Neural progenitor cell (in vitro differentiated cells): Measurements from ENCODE around the gene MSRB1. TPM values are rescaled to one million over a fixed set of nuclear protein-coding genes. Genes with fewer than 3 reads are reported as not detected.

ENCODE experiments used
- DNase-seq: peaks from one replicate; pipeline ENCODE4 v3.0.0-alpha.2; 2016; ENCODE audit warnings: low spot score
- H2AFZ ChIP-seq: fragments of 200-600 bp; sonication (generic); replicated peaks from 2 replicates; pipeline ENCODE4 v1.6.1; 2016; ENCODE audit warnings: antibody characterized with exemption
- H3F3A ChIP-seq: fragments of 200-600 bp; sonication (generic); 2 replicates; pipeline ENCODE4 v1.6.1; 2016; ENCODE audit warnings: antibody characterized with exemption, low read depth
- H3K27ac ChIP-seq: fragments of 200-600 bp; sonication (generic); 2 replicates; pipeline ENCODE4 v1.5.1; 2016; ENCODE audit warnings: mild to moderate bottlenecking
- H3K27me3 ChIP-seq: fragments of 200-600 bp; sonication (generic); 2 replicates; pipeline ENCODE4 v1.6.1; 2016; ENCODE audit warnings: mild to moderate bottlenecking, moderate library complexity
- H3K36me3 ChIP-seq: fragments of 200-600 bp; sonication (generic); 2 replicates; pipeline ENCODE4 v1.5.1; 2016
- H3K4me1 ChIP-seq: fragments of 200-600 bp; sonication (generic); 2 replicates; pipeline ENCODE4 v1.6.1; 2016; ENCODE audit warnings: mixed run types
- H3K4me2 ChIP-seq: fragments of 200-600 bp; sonication (generic); 2 replicates; pipeline ENCODE4 v1.6.1; 2016
- H3K4me3 ChIP-seq: fragments of 200-600 bp; sonication (generic); 2 replicates; pipeline ENCODE4 v1.5.1; 2016
- H3K79me2 ChIP-seq: fragments of 200-600 bp; sonication (generic); 2 replicates; pipeline ENCODE4 v1.6.1; 2016; ENCODE audit warnings: low read depth
- H3K9ac ChIP-seq: fragments of 200-600 bp; sonication (generic); 2 replicates; pipeline ENCODE4 v1.6.1; 2016
- H3K9me3 ChIP-seq: fragments of 200-600 bp; sonication (generic); 2 replicates; pipeline ENCODE4 v1.5.1; 2016; ENCODE audit warnings: low read depth
- H4K20me1 ChIP-seq: fragments of 200-600 bp; sonication (generic); 2 replicates; pipeline ENCODE4 v1.6.1; 2016; ENCODE audit warnings: low read depth
- H3K27ac Mint-ChIP-seq: 3 replicates; pipeline ENCODE4 v1.8.0; 2021; ENCODE audit warnings: mixed read lengths
- H3K27me3 Mint-ChIP-seq: 2 replicates; pipeline ENCODE4 v1.8.0; 2022; ENCODE audit warnings: low read depth, mild to moderate bottlenecking, inconsistent platforms, moderate library complexity, mixed read lengths; ENCODE audit not compliant: insufficient read depth
- H3K36me3 Mint-ChIP-seq: 3 replicates; pipeline ENCODE4 v1.8.0; 2021; ENCODE audit warnings: mixed read lengths
- H3K4me1 Mint-ChIP-seq: 3 replicates; pipeline ENCODE4 v1.8.0; 2021; ENCODE audit warnings: mixed read lengths
- H3K4me3 Mint-ChIP-seq: 3 replicates; pipeline ENCODE4 v1.8.0; 2021; ENCODE audit warnings: mild to moderate bottlenecking, moderate library complexity, mixed read lengths
- H3K9me3 Mint-ChIP-seq: 3 replicates; pipeline ENCODE4 v1.8.0; 2020; ENCODE audit warnings: mixed read lengths
- CTCF ChIP-seq: fragments of 200-600 bp; sonication (generic); IDR thresholded peaks from 2 replicates; pipeline ENCODE4 v1.5.1; 2017; ENCODE audit warnings: antibody characterized with exemption, mild to moderate bottlenecking
- EZH2 ChIP-seq: fragments of 200-600 bp; sonication (generic); IDR thresholded peaks from 2 replicates; pipeline ENCODE4 v1.6.1; 2017; ENCODE audit warnings: antibody characterized with exemption, mild to moderate bottlenecking, moderate library complexity
- EZH2phosphoT487 ChIP-seq: fragments of 200-600 bp; sonication (generic); IDR thresholded peaks from 2 replicates; pipeline ENCODE4 v1.6.1; 2017; ENCODE audit warnings: antibody characterized with exemption
- total RNA-seq: library from RNA; depleted of rRNA; stranded (reverse); fragments of >200 nt; gene quantifications from 2 replicates; pipeline ENCODE4 v1.2.3, GENCODE V29; 2015; ENCODE audit warnings: low replicate concordance

MSRB1 gene
- total RNA-seq: 19.4 and 26.9 TPM in 2 replicates

- Histone ChIP-seq H3K36me3 (no peaks in the 10 kb centered on the region), H3K27ac (no peak within 1 kb of the TSS), H3K4me1 (peaks cover 7% of the 10 kb centered on the region), H2AFZ (peak within 1 kb of the TSS; percentile 91), H4K20me1 (no peaks in the 10 kb centered on the region), H3K79me2 (peaks cover 10% of the 10 kb centered on the region), H3K4me2 (peak within 1 kb of the TSS; percentile 94), H3K9me3 (no peaks in the 10 kb centered on the region), H3K9ac (peak within 1 kb of the TSS; percentile 54), H3K4me3 (peak within 1 kb of the TSS; percentile 90), H3F3A (peaks cover 9% of the 10 kb centered on the region), H3K27me3 (no peaks in the 10 kb centered on the region)
- no peak within 1 kb of the TSS for H3K27ac Mint-ChIP-seq
- peaks cover 2% of the 10 kb centered on the region for H3K27me3 Mint-ChIP-seq
- no peaks in the 10 kb centered on the region for H3K9me3 Mint-ChIP-seq
- peak within 1 kb of the TSS; percentile 92 for H3K4me3 Mint-ChIP-seq
- H3K4me1 Mint-ChIP-seq: peaks cover 15% of the 10 kb centered on the region
- H3K36me3 Mint-ChIP-seq: no peaks in the 10 kb centered on the region
- peak; percentile 100 for DNase-seq
- TF ChIP-seq CTCF (peak; percentile 19), EZH2 (no peak)
Observed at GRCh38 chr16:1942810-1943726, at the start of gene MSRB1. Gene MSRB1 (minus strand): TSS chr16:1943199. CDS start chr16:1943156, 43 bp downstream.

DNA sequence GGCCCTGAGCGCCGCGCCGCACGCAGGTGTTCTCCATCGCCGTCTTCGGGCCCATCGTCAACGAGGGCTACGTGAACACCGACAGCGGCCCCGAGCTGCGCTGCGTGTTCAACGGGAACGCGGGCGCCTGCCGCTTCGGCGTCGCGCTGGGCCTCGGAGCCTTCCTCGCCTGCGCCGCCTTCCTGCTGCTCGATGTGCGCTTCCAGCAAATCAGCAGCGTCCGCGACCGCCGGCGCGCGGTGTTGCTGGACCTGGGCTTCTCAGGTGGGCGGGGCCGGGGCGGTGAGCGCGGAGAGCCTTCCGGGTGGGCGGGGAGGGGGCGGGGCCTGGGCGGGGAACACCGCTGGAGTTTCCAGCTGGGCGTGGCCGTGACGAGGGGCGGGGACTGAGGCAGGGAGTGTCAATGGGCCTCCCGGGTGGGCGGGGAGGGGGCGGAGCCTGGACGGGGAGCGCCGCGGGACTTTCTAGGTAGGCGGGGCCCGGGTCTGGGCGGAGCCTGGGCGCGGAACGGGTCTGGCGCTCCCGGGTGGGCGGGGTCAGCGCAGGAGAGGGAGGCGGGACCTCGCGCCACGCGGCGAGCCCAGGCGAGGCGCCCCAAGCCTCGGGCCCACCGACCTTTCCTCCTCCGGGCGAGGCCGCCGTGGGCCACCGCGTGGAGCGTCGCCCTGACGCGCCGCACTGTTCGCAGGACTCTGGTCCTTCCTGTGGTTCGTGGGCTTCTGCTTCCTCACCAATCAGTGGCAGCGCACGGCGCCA is 49.1 kb upstream of the MSRB1 start:
- H3K27ac Mint-ChIP-seq: no peak overlapping the region
- Histone ChIP-seq H3K4me3 (peak overlapping the region; percentile 28), H3K4me2 (peak overlapping the region; percentile 84), H3F3A (peaks cover 58% of the 10 kb centered on the region), H3K4me1 (peaks cover 10% of the 10 kb centered on the region), H3K36me3 (no peaks in the 10 kb centered on the region), H3K9ac (no peak overlapping the region), H3K27me3 (peaks cover 58% of the 10 kb centered on the region), H2AFZ (no peak overlapping the region), H4K20me1 (peaks cover 24% of the 10 kb centered on the region), H3K27ac (no peak overlapping the region), H3K9me3 (no peaks in the 10 kb centered on the region), H3K79me2 (no peaks in the 10 kb centered on the region)
- peaks cover 2% of the 10 kb centered on the region for H3K9me3 Mint-ChIP-seq
- H3K27me3 Mint-ChIP-seq: peaks cover 27% of the 10 kb centered on the region
- peak; percentile 97 for DNase-seq
- H3K4me3 Mint-ChIP-seq: peak overlapping the region; percentile 41
- H3K4me1 Mint-ChIP-seq: peaks cover 11% of the 10 kb centered on the region
- TF ChIP-seq CTCF (no peak), EZH2phosphoT487 (peak; percentile 19)
- H3K36me3 Mint-ChIP-seq: peaks cover 5% of the 10 kb centered on the region

DNA sequence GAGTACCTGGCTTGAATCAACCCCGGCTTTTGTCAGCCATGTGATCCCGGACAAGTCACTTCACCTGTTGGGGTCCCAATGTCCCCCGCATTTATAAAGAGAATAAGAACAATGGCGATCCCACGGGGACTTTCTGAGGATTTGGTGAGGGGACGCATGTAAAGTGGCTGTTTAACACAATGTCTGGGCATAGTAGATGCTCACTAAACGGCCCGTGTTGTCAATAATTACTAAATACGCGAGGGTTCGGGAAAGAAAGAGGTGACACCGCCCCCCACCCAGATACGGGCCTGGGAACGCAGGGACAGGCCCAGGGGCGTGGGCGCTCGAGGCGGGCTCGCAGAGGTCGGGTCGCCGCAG is 48.6 kb upstream of the MSRB1 start:
- peaks cover 27% of the 10 kb centered on the region for H3K27me3 Mint-ChIP-seq
- H3K4me3 Mint-ChIP-seq: peak overlapping the region; percentile 81
- H3K36me3 Mint-ChIP-seq: peaks cover 10% of the 10 kb centered on the region
- no peaks in the 10 kb centered on the region for H3K36me3 ChIP-seq
- H3K27me3 ChIP-seq: peaks cover 58% of the 10 kb centered on the region
- no peak overlapping the region for H2AFZ ChIP-seq
- no peaks in the 10 kb centered on the region for H3K79me2 ChIP-seq
- no peak overlapping the region for H3K9ac ChIP-seq
- no peak for DNase-seq
- peak; percentile 66 for TF ChIP-seq EZH2phosphoT487
- TF ChIP-seq CTCF: no peak
- peak; percentile 44 for TF ChIP-seq EZH2
- peaks cover 10% of the 10 kb centered on the region for H3K4me1 ChIP-seq
- peaks cover 24% of the 10 kb centered on the region for H4K20me1 ChIP-seq
- no peak overlapping the region for H3K27ac Mint-ChIP-seq
- peak overlapping the region; percentile 84 for H3K4me2 ChIP-seq
- H3K4me1 Mint-ChIP-seq: peaks cover 12% of the 10 kb centered on the region
- H3K9me3 Mint-ChIP-seq: peaks cover 2% of the 10 kb centered on the region
- peak overlapping the region; percentile 28 for H3K4me3 ChIP-seq
- no peaks in the 10 kb centered on the region for H3K9me3 ChIP-seq
- H3F3A ChIP-seq: peaks cover 58% of the 10 kb centered on the region
- no peak overlapping the region for H3K27ac ChIP-seq
